Kidney (tissue), 14 donors: ENCODE results near the gene TACC2. TPM values are rescaled to one million over a fixed set of nuclear protein-coding genes. Genes with fewer than 3 reads are reported as not detected.

Experiments used
- DNase-seq, 5 donors: peaks; one replicate each; pipeline ENCODE4 v3.0.0-alpha.2; 2013 to 2020
- FAIRE-seq: peaks from 2 replicates; lab custom pipeline; 2012; peaks lifted over from hg19 to GRCh38; lab: Jason Lieb, UNC
- H3K27ac ChIP-seq, 2 donors: one replicate each; pipeline ENCODE4 v1.7.0; 2013; ENCODE audit warnings: low read depth in 2 of 2, low read length in 2 of 2, inconsistent platforms in 1 of 2
- H3K27me3 ChIP-seq: one replicate; pipeline ENCODE4 v1.7.1; 2013; ENCODE audit warnings: low read length, inconsistent platforms; ENCODE audit not compliant: control insufficient read depth, insufficient read depth
- H3K36me3 ChIP-seq, 3 donors: one replicate each; pipeline versions ENCODE4 v1.7.0 to v1.7.1; 2013; ENCODE audit warnings: low read length in 3 of 3, control low read depth in 1 of 3, inconsistent platforms in 1 of 3; ENCODE audit not compliant: insufficient read depth in 3 of 3, control insufficient read depth in 2 of 3
- H3K4me1 ChIP-seq, 3 donors: one replicate each; pipeline versions ENCODE4 v1.7.0 to v1.7.1; 2013; ENCODE audit warnings: low read length in 3 of 3, inconsistent platforms in 1 of 3, low read depth in 1 of 3; ENCODE audit not compliant: control insufficient read depth in 2 of 3, insufficient read depth in 2 of 3
- H3K4me3 ChIP-seq, 3 donors: one replicate each; pipeline versions ENCODE4 v1.7.0 to v1.8.1; 2013; ENCODE audit warnings: low read length in 3 of 3, control low read depth in 1 of 3, inconsistent platforms in 1 of 3
- H3K9ac ChIP-seq, 3 donors: one replicate each; pipeline versions ENCODE4 v1.7.0 to v1.7.1; 2013; ENCODE audit warnings: low read length in 3 of 3, control low read depth in 1 of 3, inconsistent platforms in 1 of 3
- H3K9me3 ChIP-seq, 3 donors: one replicate each; pipeline versions ENCODE4 v1.7.0 to v1.7.1; 2013; ENCODE audit warnings: low read length in 3 of 3, control low read depth in 1 of 3, inconsistent platforms in 1 of 3; ENCODE audit not compliant: control insufficient read depth in 2 of 3, insufficient read depth in 1 of 3
- intact Hi-C: fragments of 100-400 bp; cut with DNase I; formaldehyde crosslinking; loops from one replicate; pipeline ENCODE4 v1.11.1; 2022
- polyA plus RNA-seq: library from polyadenylated mRNA; stranded (reverse); fragments of 350-450 nt; fragmentation: Illumina TruSeq; extraction: RNeasy Lipid Tissue Mini Kit (QIAGEN cat#74804); gene quantifications from one replicate; pipeline ENCODE4 v1.2.3, GENCODE V29; 2014; ENCODE audit warnings: low read depth, low replicate concordance; ENCODE audit not compliant: insufficient read depth
- total RNA-seq: library from RNA; stranded (reverse); fragmentation: NEBNext Ultra II Directional; extraction: Animal tissue kit (Norgen Biotek cat#: 25700); gene quantifications from one replicate; pipeline ENCODE4 v1.2.1, GENCODE V29; 2021
- TF ChIP-seq, protein P1 (sequence below): IDR thresholded peaks from 3 replicates; pipeline ENCODE4 v1.5.1; 2012; ENCODE audit warnings: mild to moderate bottlenecking, moderate library complexity, borderline replicate concordance; ENCODE audit not compliant: insufficient read depth; ENCODE audit errors: extremely low read depth
- donor health status: control.
- donor health status: control.
- donor health status: control.
- donor health status: control.
- donor health status: control.
- donor health status: DM: yes; HTN: yes; CAD: no.
- donor health status: Normal renal cell carcinoma (clear cell type).

The TACC2 gene
- total and polyA plus RNA-seq, 2 donors from 2014 or later: 36.4 to 81.0 TPM

- intact Hi-C loops: no loop called here
Observed at GRCh38 chr10:122082616-122083477, 93.9 kb downstream of the TACC2 start.

DNA sequence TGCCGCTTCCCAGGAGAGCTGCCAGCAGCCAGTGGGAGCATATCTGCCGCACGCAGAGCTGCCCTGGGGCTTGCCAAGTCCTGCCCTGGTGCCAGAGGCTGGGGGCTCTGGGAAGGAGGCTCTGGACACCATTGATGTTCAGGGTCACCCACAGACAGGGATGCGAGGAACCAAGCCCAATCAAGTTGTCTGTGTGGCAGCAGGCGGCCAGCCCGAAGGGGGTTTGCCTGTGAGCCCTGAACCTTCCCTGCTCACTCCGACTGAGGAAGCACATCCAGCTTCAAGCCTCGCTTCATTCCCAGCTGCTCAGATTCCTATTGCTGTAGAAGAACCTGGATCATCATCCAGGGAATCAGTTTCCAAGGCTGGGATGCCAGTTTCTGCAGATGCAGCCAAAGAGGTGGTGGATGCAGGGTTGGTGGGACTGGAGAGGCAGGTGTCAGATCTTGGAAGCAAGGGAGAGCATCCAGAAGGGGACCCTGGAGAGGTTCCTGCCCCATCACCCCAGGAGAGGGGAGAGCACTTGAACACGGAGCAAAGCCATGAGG is 94.6 kb downstream of the TACC2 start:
- no peak overlapping the region for H3K4me3 ChIP-seq
- H3K36me3 ChIP-seq: no peaks in the 10 kb centered on the region
- intact Hi-C loops: no loop called here
- H3K9ac ChIP-seq: no peak overlapping the region
- H3K27me3 ChIP-seq: no peaks in the 10 kb centered on the region
- DNase-seq (no peak), FAIRE-seq (no peak)
- no peaks in the 10 kb centered on the region for H3K9me3 ChIP-seq
- no peak overlapping the region for H3K27ac ChIP-seq
- H3K4me1 ChIP-seq: no peaks in the 10 kb centered on the region
- TF ChIP-seq, protein P1, sequence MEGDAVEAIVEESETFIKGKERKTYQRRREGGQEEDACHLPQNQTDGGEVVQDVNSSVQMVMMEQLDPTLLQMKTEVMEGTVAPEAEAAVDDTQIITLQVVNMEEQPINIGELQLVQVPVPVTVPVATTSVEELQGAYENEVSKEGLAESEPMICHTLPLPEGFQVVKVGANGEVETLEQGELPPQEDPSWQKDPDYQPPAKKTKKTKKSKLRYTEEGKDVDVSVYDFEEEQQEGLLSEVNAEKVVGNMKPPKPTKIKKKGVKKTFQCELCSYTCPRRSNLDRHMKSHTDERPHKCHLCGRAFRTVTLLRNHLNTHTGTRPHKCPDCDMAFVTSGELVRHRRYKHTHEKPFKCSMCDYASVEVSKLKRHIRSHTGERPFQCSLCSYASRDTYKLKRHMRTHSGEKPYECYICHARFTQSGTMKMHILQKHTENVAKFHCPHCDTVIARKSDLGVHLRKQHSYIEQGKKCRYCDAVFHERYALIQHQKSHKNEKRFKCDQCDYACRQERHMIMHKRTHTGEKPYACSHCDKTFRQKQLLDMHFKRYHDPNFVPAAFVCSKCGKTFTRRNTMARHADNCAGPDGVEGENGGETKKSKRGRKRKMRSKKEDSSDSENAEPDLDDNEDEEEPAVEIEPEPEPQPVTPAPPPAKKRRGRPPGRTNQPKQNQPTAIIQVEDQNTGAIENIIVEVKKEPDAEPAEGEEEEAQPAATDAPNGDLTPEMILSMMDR: no peak

More at GRCh38 chr10:122082616-122083477, 93.9 kb downstream of the TACC2 start:
- Histone ChIP-seq H3K9me3 (no peaks in the 10 kb centered on the region), H3K9ac (no peak overlapping the region), H3K36me3 (no peaks in the 10 kb centered on the region), H3K4me1 (no peaks in the 10 kb centered on the region), H3K4me3 (no peak overlapping the region), H3K27ac (no peak overlapping the region), H3K27me3 (no peaks in the 10 kb centered on the region)
- no peak for FAIRE-seq
- TF ChIP-seq, protein P1: no peak
- DNase-seq: peak in 1 of 5 donors; percentile 1

DNA sequence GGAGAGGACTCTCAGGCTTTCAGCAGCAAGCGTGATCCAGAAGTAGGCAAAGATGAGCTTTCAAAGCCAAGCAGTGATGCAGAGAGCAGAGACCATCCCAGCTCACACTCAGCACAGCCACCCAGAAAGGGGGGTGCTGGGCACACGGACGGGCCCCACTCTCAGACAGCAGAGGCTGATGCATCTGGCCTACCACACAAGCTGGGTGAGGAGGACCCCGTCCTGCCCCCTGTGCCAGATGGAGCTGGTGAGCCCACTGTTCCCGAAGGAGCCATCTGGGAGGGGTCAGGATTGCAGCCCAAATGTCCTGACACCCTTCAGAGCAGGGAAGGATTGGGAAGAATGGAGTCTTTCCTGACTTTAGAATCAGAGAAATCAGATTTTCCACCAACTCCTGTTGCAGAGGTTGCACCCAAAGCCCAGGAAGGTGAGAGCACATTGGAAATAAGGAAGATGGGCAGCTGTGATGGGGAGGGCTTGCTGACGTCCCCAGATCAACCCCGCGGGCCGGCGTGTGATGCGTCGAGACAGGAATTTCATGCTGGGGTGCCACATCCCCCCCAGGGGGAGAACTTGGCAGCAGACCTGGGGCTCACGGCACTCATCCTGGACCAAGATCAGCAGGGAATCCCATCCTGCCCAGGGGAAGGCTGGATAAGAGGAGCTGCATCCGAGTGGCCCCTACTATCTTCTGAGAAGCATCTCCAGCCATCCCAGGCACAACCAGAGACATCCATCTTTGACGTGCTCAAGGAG is 95.5 kb downstream of the TACC2 start:
- Histone ChIP-seq H3K4me1 (no peaks in the 10 kb centered on the region), H3K27me3 (no peaks in the 10 kb centered on the region), H3K9me3 (no peaks in the 10 kb centered on the region), H3K27ac (no peak overlapping the region), H3K4me3 (no peak overlapping the region), H3K9ac (no peak overlapping the region), H3K36me3 (no peaks in the 10 kb centered on the region)
- TF ChIP-seq, protein P1: no peak
- no peak for DNase-seq
- no peak for FAIRE-seq
- intact Hi-C loops: no loop called here
